Fibroblast of mammary gland (primary cell): Measurements from ENCODE around the gene PYDC1.
"Not testable (repeated sequence)": the region's sequence is repeated elsewhere in the genome, so short reads cannot be mapped to it uniquely, and the experiment has no call there.

Source experiments
- DNase-seq: peaks from one replicate; pipeline ENCODE4 v3.0.0-alpha.2; 2010; ENCODE audit warnings: low read depth
- H3K4me3 ChIP-seq: 2 replicates; pipeline ENCODE4 v1.5.1; 2011; ENCODE audit warnings: low read depth, mild to moderate bottlenecking, low read length, moderate library complexity; ENCODE audit not compliant: control insufficient read depth
- CTCF ChIP-seq: conservative IDR thresholded peaks from 2 replicates; pipeline ENCODE4 v1.5.1; 2011; ENCODE audit warnings: low read depth, low read length, inconsistent platforms; ENCODE audit not compliant: control insufficient read depth, insufficient read depth

Gene PYDC1

GRCh38 chr16:31253642-31254045, 36.7 kb upstream of the PYDC1 start:
- DNase-seq: peak; percentile 36
- TF ChIP-seq CTCF: no peak

GRCh38 chr16:31251435-31251834, 34.5 kb upstream of the PYDC1 start:
- DNase-seq: no peak
- no peak overlapping the region for H3K4me3 ChIP-seq
- no peak for TF ChIP-seq CTCF

More at GRCh38 chr16:31253642-31254045, 36.7 kb upstream of the PYDC1 start:
- H3K4me3 ChIP-seq: no peak overlapping the region

- TF ChIP-seq CTCF: no peak
- H3K4me3 ChIP-seq: no peak overlapping the region
- DNase-seq: no peak
These were observed 33.9 kb upstream of the PYDC1 start for GRCh38 chr16:31250782-31251384.

- DNase-seq: no peak
- H3K4me3 ChIP-seq: no peak overlapping the region
- no peak for TF ChIP-seq CTCF
These were observed 31.4 kb upstream of the PYDC1 start for GRCh38 chr16:31248344-31248743.

- TF ChIP-seq CTCF: no peak
- no peak overlapping the region for H3K4me3 ChIP-seq
- no peak for DNase-seq
These were observed 29.4 kb upstream of the PYDC1 start for GRCh38 chr16:31246296-31246695.

- not testable (repeated sequence) for H3K4me3 ChIP-seq, DNase-seq
These were observed 28.7 kb upstream of the PYDC1 start for GRCh38 chr16:31245598-31245997.

- no peak for TF ChIP-seq CTCF
- H3K4me3 ChIP-seq: no peak overlapping the region
- no peak for DNase-seq
These were observed 27.1 kb upstream of the PYDC1 start for GRCh38 chr16:31243734-31244670.
